H1 (cell line): ENCODE results near the gene ACTL10.

Experiments
- CREB1 ChIP-seq: IDR thresholded peaks from 2 replicates; pipeline ENCODE4 v1.6.1; 2012; ENCODE audit warnings: inconsistent platforms
- HDAC2 ChIP-seq, 2 experiments: fragments of 300-600 bp in 1 of 2; sonication (generic) in 1 of 2; IDR thresholded peaks; 2 replicates each; pipeline ENCODE4 v1.6.1; 2011 to 2012; ENCODE audit warnings: low read depth in 2 of 2, low read length in 2 of 2, mild to moderate bottlenecking in 2 of 2, moderate library complexity in 2 of 2, borderline replicate concordance in 1 of 2, inconsistent platforms in 1 of 2
- POLR2A ChIP-seq, 2 experiments: IDR thresholded peaks; 1 replicate in 1 of 2; 2 replicates in 1 of 2; pipeline ENCODE4 v1.6.1; 2011; ENCODE audit warnings: low read depth in 2 of 2, low read length in 2 of 2, mild to moderate bottlenecking in 2 of 2; ENCODE audit errors: control extremely low read depth in 1 of 2
- SIN3A ChIP-seq, 2 experiments: IDR thresholded peaks in 1 of 2; conservative IDR thresholded peaks in 1 of 2; 2 replicates each; pipeline ENCODE4 v1.6.1; 2011 to 2012; ENCODE audit warnings: low read length in 2 of 2, improper control_type of control experiment in 1 of 2, low read depth in 1 of 2, mild to moderate bottlenecking in 1 of 2
- YY1 ChIP-seq: IDR thresholded peaks from 2 replicates; pipeline ENCODE4 v1.6.1; 2011; ENCODE audit warnings: low read depth, mild to moderate bottlenecking, low read length

DNA sequence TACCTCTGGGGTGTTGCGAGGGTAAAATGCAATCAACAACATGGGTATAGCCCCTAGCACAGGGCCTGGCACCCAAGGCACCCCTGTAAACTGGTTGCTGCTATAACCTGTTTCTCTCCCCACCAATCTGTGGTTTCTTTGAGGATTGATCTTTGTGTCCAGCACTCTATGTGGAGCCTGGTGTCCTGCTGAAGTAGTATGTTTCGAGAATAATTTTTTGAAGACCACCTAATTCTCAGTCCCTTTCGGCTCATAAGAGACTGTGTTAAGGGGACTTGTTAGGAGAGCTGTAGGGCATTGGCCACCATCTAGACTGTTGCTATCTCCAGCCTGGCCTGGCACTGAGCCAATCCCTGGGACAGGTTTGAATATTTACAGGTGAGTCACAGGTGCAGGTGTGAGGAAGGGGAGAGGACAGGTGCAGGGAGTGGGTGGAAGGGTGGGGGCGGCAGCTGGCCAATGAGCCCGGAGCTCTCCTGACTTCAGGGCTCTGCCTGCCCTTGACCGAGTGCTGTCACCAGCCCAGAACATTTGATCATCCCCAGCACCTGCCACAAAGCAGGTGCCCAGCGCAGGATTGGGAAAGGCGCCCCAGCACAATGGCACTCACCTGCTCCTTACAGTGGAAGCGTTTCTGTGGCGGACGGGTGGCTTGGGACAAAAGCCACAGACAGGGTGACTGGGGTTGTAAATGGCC, 12.7 kb upstream of the ACTL10 start:
- TF ChIP-seq CREB1, result no peak
- no peak; a peak in 1 of 3 replicates for TF ChIP-seq POLR2A (IDR thresholded peaks at IDR 0.05; ENCODE audit: control extremely low read depth in 1 of 2, low read depth in 2 of 2, low read length in 2 of 2)
- no peak for TF ChIP-seq YY1
- no peak for TF ChIP-seq HDAC2 (IDR thresholded peaks at IDR 0.05; ENCODE audit: borderline replicate concordance in 1 of 2, low read depth in 2 of 2, low read length in 2 of 2)
- no peak for TF ChIP-seq SIN3A (conservative IDR thresholded peaks at IDR 0.05 in 1 of 2, IDR thresholded peaks at IDR 0.05 in 1 of 2; ENCODE audit: low read depth in 1 of 2, low read length in 2 of 2)
